ENCODE data around the gene EFCAB11. TPM values are rescaled to one million over a fixed set of nuclear protein-coding genes. Genes with fewer than 3 reads are reported as not detected.
"Not testable (repeated sequence)": the region's sequence is repeated elsewhere in the genome, so short reads cannot be mapped to it uniquely, and the experiment has no call there.

The EFCAB11 gene
- total RNA-seq, 4 donors from 2014 or later: 3.3 to 15.6 (median 6.9) TPM

DNA sequence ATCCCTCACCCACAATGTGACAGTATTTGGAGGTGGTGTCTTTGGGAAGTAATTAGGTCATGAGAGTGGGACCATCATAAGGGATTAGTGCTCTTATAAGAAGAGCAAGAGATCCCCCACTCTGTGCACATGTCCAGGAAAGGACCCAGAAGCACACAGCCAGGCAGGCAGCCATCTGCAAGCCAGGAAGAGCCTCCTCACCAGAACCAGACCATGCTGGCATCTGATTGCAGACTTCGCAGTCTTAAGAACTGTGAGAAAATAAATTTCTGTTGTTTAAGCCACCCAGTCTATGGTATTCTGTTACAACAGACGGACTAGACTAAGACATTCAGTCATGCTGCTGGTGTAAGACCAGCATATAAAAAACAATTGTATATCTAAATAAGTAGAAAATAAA, 69.8 kb downstream of the EFCAB11 start:
- H3K36me3 ChIP-seq: no peaks in the 10 kb centered on the region
- no peaks in the 10 kb centered on the region for H3K27me3 ChIP-seq
- no peak for DNase-seq
- H3K27ac ChIP-seq: no peak overlapping the region
- no peaks in the 10 kb centered on the region for H3K4me1 ChIP-seq
- H3K4me3 ChIP-seq: no peak overlapping the region
- TF ChIP-seq, protein P1, sequence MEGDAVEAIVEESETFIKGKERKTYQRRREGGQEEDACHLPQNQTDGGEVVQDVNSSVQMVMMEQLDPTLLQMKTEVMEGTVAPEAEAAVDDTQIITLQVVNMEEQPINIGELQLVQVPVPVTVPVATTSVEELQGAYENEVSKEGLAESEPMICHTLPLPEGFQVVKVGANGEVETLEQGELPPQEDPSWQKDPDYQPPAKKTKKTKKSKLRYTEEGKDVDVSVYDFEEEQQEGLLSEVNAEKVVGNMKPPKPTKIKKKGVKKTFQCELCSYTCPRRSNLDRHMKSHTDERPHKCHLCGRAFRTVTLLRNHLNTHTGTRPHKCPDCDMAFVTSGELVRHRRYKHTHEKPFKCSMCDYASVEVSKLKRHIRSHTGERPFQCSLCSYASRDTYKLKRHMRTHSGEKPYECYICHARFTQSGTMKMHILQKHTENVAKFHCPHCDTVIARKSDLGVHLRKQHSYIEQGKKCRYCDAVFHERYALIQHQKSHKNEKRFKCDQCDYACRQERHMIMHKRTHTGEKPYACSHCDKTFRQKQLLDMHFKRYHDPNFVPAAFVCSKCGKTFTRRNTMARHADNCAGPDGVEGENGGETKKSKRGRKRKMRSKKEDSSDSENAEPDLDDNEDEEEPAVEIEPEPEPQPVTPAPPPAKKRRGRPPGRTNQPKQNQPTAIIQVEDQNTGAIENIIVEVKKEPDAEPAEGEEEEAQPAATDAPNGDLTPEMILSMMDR (IDR thresholded peaks at IDR 0.05): no peak
- no peak for TF ChIP-seq POLR2A (IDR thresholded peaks at IDR 0.05)
- H3K9me3 ChIP-seq: no peaks in the 10 kb centered on the region

DNA sequence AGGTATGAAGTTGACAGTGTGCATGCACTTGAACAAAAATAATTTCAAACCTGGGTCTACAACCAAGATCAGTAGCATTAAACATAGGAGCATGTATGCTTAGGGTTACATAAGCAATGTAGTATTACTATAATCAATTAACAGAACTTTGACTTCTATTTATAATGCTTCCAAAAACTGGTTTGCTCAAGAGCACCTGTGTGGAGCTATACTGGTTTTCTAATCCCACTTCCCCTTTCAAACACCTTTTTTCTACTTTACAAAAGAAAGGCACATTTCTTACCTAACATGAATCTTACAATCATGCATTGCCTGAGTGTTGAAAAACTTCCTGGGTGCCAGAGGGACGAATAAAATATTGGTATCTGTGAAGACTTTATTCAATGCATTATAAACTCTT, 72.7 kb downstream of the EFCAB11 start:
- TF ChIP-seq, protein P1 (IDR thresholded peaks at IDR 0.05): no peak
- TF ChIP-seq POLR2A (IDR thresholded peaks at IDR 0.05): no peak
- no peaks in the 10 kb centered on the region for H3K4me1 ChIP-seq

GRCh38 chr14:89874091-89874490, 80.4 kb downstream of the EFCAB11 start:
- not testable (repeated sequence) for H3K9me3 ChIP-seq, DNase-seq, H3K27me3 ChIP-seq, H3K27ac ChIP-seq, H3K4me1 ChIP-seq, H3K36me3 ChIP-seq, H3K4me3 ChIP-seq

More for the DNA sequence above, 72.7 kb downstream of the EFCAB11 start:
- Histone ChIP-seq H3K4me3 (no peak overlapping the region), H3K27me3 (no peaks in the 10 kb centered on the region), H3K36me3 (no peaks in the 10 kb centered on the region), H3K9me3 (no peaks in the 10 kb centered on the region), H3K27ac (no peak overlapping the region)
- no peak for DNase-seq

DNA sequence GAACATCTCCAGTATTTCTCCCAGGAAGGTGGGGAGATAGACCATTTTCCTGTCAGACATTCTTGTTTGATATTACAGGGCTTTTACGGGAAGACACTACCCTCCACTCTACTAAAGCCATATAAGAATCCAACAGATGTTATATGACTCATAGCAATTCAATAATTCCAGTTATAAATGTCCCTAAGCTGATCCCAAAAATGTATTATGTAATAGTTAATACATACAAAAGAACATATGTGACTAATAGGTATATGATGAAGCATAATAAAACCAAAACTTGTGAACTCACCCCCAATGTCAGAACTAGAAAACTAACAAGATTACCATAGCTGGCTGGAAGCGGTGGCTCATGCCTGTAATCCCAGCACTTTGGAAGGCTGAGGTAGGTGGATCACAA, 84.2 kb downstream of the EFCAB11 start:
- Histone ChIP-seq H3K36me3 (no peaks in the 10 kb centered on the region), H3K4me1 (no peaks in the 10 kb centered on the region), H3K27me3 (no peaks in the 10 kb centered on the region), H3K9me3 (peaks cover 0 to 6% (median 0%) of the 10 kb centered on the region in 4 donors), H3K27ac (no peak overlapping the region), H3K4me3 (no peak overlapping the region)
- no peak for TF ChIP-seq POLR2A (IDR thresholded peaks at IDR 0.05)
- TF ChIP-seq, protein P1 (IDR thresholded peaks at IDR 0.05): no peak
- no peak for DNase-seq

GRCh38 chr14:89869606-89870005, 84.9 kb downstream of the EFCAB11 start:
- H3K4me3 ChIP-seq: no peak overlapping the region
- H3K9me3 ChIP-seq: peaks cover 0 to 6% (median 0%) of the 10 kb centered on the region in 4 donors
- TF ChIP-seq POLR2A (IDR thresholded peaks at IDR 0.05): no peak
- TF ChIP-seq, protein P1 (IDR thresholded peaks at IDR 0.05): no peak
- H3K36me3 ChIP-seq: no peaks in the 10 kb centered on the region
- no peak overlapping the region for H3K27ac ChIP-seq
- DNase-seq: no peak
- no peaks in the 10 kb centered on the region for H3K27me3 ChIP-seq
- no peaks in the 10 kb centered on the region for H3K4me1 ChIP-seq

- no peaks in the 10 kb centered on the region for H3K27me3 ChIP-seq
- no peaks in the 10 kb centered on the region for H3K36me3 ChIP-seq
- DNase-seq: no peak
- H3K9me3 ChIP-seq: no peaks in the 10 kb centered on the region
- no peak overlapping the region for H3K27ac ChIP-seq
- TF ChIP-seq, protein P1 (IDR thresholded peaks at IDR 0.05): no peak
- TF ChIP-seq POLR2A (IDR thresholded peaks at IDR 0.05): no peak
- H3K4me3 ChIP-seq: no peak overlapping the region
- no peaks in the 10 kb centered on the region for H3K4me1 ChIP-seq
Measured at GRCh38 chr14:89866458-89866857, 88.1 kb downstream of the EFCAB11 start.
